GM12878 (cell line): Measurements from ENCODE around the gene ADGRD1. TPM values are rescaled to one million over a fixed set of nuclear protein-coding genes. Genes with fewer than 3 reads are reported as not detected.

ENCODE experiments used
- ATF3 ChIP-seq: IDR thresholded peaks from 2 replicates; pipeline ENCODE4 v1.6.1; 2011; ENCODE audit warnings: low read depth, mild to moderate bottlenecking, low read length, moderate library complexity, borderline replicate concordance; ENCODE audit errors: extremely low read depth
- ATF7 ChIP-seq: fragments of 450-650 bp; IDR thresholded peaks from 2 replicates; pipeline ENCODE4 v1.6.1; 2016; ENCODE audit warnings: low read depth, mild to moderate bottlenecking
- CBX3 ChIP-seq: fragments of 200-600 bp; sonication (generic); IDR thresholded peaks from 2 replicates; pipeline ENCODE4 v1.6.1; 2016; ENCODE audit warnings: low read depth, borderline replicate concordance
- E4F1 ChIP-seq: fragments of 450-650 bp; IDR thresholded peaks from 2 replicates; pipeline ENCODE4 v1.6.1; 2018; ENCODE audit warnings: borderline replicate concordance, mild to moderate bottlenecking; ENCODE audit not compliant: partially characterized antibody
- EP300 ChIP-seq, 2 experiments: fragments of 150-350 bp in 1 of 2; IDR thresholded peaks; 2 replicates each; pipeline ENCODE4 v1.6.1; 2011 to 2012; ENCODE audit warnings: low read depth in 2 of 2, low read length in 2 of 2, borderline replicate concordance in 1 of 2, improper control_type of control experiment in 1 of 2, inconsistent platforms in 1 of 2; ENCODE audit not compliant: control insufficient read depth in 1 of 2
- JUNB ChIP-seq: IDR thresholded peaks from 2 replicates; pipeline ENCODE4 v1.6.1; 2016; ENCODE audit warnings: antibody characterized with exemption, mild to moderate bottlenecking
- POLR2A ChIP-seq: IDR thresholded peaks from 2 replicates; pipeline ENCODE4 v1.6.1; 2011; ENCODE audit warnings: low read depth, mild to moderate bottlenecking, low read length
- RBBP5 ChIP-seq: fragments of 200-600 bp; sonication (generic); conservative IDR thresholded peaks from 2 replicates; pipeline ENCODE4 v1.6.1; 2016
- RELA ChIP-seq: fragments of 450-650 bp; IDR thresholded peaks from 2 replicates; pipeline ENCODE4 v1.8.0; 2014; ENCODE audit warnings: borderline replicate concordance; ENCODE audit not compliant: partially characterized antibody
- RUNX3 ChIP-seq: IDR thresholded peaks from 2 replicates; pipeline ENCODE4 v1.6.1; 2012; ENCODE audit warnings: low read length, inconsistent platforms
- SKIL ChIP-seq: fragments of 450-650 bp; IDR thresholded peaks from 2 replicates; pipeline ENCODE4 v1.6.1; 2017; ENCODE audit warnings: mild to moderate bottlenecking, low read depth, inconsistent platforms; ENCODE audit not compliant: poor library complexity, severe bottlenecking
- STAT3 ChIP-seq: IDR thresholded peaks from 2 replicates; pipeline ENCODE4 v1.6.1; 2011; ENCODE audit warnings: low read depth, low read length, improper control_type of control experiment
- polyA plus RNA-seq, 11 experiments: library from polyadenylated mRNA; depleted of rRNA in 4 of 11; unstranded in 6 of 11; stranded (reverse) in 5 of 11; fragments of >200 nt; fragmentation: Nextera tagmentation in 4 of 11; fragmentation: Illumina TruSeq in 1 of 11; extraction: Ambion mirVana in 4 of 11; extraction: Trizol in 1 of 11; gene quantifications; 1 replicate in 1 of 11; 2 replicates in 10 of 11; pipeline versions ENCODE4 v1.2.1 to v1.2.3, GENCODE V29; 2011 to 2016; ENCODE audit warnings: inconsistent platforms in 2 of 11, missing spikeins in 2 of 11, low read depth in 1 of 11
- total RNA-seq, 4 experiments: library from RNA; depleted of rRNA in 3 of 4; stranded (reverse); fragments of >200 nt in 3 of 4; fragmentation: Illumina TruSeq in 1 of 4; extraction: Trizol in 1 of 4; gene quantifications; 2 replicates each; pipeline versions ENCODE4 v1.2.1 to v1.2.3, GENCODE V29; 2013 to 2021

ADGRD1 gene
- total and polyA plus RNA-seq, 10 of the 15 experiments (the other 5 are each of a cell fraction or from before 2014, with no cell fraction given): 0.15 to 12.7 (median 1.2) TPM

- TF ChIP-seq ATF7: peak; percentile 76
- TF ChIP-seq SKIL: peak; percentile 76
- peak; percentile 97 for TF ChIP-seq RUNX3
- peak; percentile 60 to 85; a peak in 2 of 4 replicates for TF ChIP-seq EP300 (IDR thresholded peaks at IDR 0.05; ENCODE audit: borderline replicate concordance in 1 of 2, control insufficient read depth in 1 of 2, low read depth in 2 of 2, low read length in 2 of 2)
- no peak for TF ChIP-seq CBX3
- TF ChIP-seq POLR2A: no peak
- no peak for TF ChIP-seq STAT3
- TF ChIP-seq RELA: no peak
- no peak for TF ChIP-seq ATF3
- TF ChIP-seq JUNB: peak; percentile 34; the same call in 1 of the 2 replicates
- TF ChIP-seq E4F1: no peak
- TF ChIP-seq RBBP5: no peak
These were observed 148.2 kb downstream of the ADGRD1 start (continued) for GRCh38 chr12:131101703-131102492.
